ENCODE data around the gene CPNE5.
A peak's percentile ranks its signal among the peaks of the same experiment; 100 is the strongest.

Gene CPNE5

GRCh38 chr6:36809941-36810803 is 29.1 kb downstream of the CPNE5 start:
- peaks cover 5% of the 10 kb centered on the region for H3K4me1 ChIP-seq
- H3K27me3 ChIP-seq = no peaks in the 10 kb centered on the region; the same call in 1 of the 2 replicates
- H3K36me3 ChIP-seq = no peaks in the 10 kb centered on the region
- H3K4me3 ChIP-seq (ENCODE audit: low read depth, low read length) = no peak overlapping the region
- TF ChIP-seq, protein P1, sequence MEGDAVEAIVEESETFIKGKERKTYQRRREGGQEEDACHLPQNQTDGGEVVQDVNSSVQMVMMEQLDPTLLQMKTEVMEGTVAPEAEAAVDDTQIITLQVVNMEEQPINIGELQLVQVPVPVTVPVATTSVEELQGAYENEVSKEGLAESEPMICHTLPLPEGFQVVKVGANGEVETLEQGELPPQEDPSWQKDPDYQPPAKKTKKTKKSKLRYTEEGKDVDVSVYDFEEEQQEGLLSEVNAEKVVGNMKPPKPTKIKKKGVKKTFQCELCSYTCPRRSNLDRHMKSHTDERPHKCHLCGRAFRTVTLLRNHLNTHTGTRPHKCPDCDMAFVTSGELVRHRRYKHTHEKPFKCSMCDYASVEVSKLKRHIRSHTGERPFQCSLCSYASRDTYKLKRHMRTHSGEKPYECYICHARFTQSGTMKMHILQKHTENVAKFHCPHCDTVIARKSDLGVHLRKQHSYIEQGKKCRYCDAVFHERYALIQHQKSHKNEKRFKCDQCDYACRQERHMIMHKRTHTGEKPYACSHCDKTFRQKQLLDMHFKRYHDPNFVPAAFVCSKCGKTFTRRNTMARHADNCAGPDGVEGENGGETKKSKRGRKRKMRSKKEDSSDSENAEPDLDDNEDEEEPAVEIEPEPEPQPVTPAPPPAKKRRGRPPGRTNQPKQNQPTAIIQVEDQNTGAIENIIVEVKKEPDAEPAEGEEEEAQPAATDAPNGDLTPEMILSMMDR (IDR thresholded peaks at IDR 0.05; ENCODE audit: low read depth, low read length) = peak; percentile 27
- DNase-seq = peak; percentile 29
- H3K9me3 ChIP-seq = no peaks in the 10 kb centered on the region

GRCh38 chr6:36809156-36809555 is 30.1 kb downstream of the CPNE5 start:
- H3K27me3 ChIP-seq = no peaks in the 10 kb centered on the region; the same call in 1 of the 2 replicates

GRCh38 chr6:36808634-36809033 is 30.6 kb downstream of the CPNE5 start:
- DNase-seq = no peak
- H3K4me1 ChIP-seq = peaks cover 5% of the 10 kb centered on the region

More at GRCh38 chr6:36809156-36809555, 30.1 kb downstream of the CPNE5 start:
- Histone ChIP-seq H3K4me1 (peaks cover 5% of the 10 kb centered on the region), H3K4me3 (ENCODE audit: low read depth, low read length) (no peak overlapping the region), H3K9me3 (no peaks in the 10 kb centered on the region), H3K36me3 (no peaks in the 10 kb centered on the region)
- no peak for DNase-seq
- TF ChIP-seq, protein P1 (IDR thresholded peaks at IDR 0.05; ENCODE audit: low read depth, low read length) = no peak

DNA sequence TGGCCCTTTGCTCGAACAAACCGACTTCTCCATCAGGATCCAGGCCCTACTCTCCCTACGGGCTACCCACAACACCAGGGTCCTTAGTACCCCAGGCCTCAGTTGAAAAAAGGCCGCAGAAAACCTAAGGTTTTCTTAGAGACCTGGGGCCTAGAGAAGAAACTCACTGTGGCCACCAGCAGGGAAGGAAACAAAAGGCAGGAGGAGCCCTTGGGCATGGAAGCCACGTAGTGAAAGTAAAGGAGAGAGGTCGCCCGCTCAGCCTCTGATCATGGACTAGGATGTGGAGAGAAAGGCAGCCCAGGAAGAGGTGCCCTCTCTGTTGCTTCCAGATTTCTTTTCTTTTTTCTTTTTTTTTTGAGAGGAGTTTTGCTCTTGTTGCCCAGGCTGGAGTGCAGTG is 31.5 kb downstream of the CPNE5 start:
- Histone ChIP-seq H3K36me3 (no peaks in the 10 kb centered on the region), H3K4me3 (ENCODE audit: low read depth, low read length) (no peak overlapping the region), H3K4me1 (peaks cover 5% of the 10 kb centered on the region), H3K27me3 (no peaks in the 10 kb centered on the region; the same call in 1 of the 2 replicates), H3K9me3 (no peaks in the 10 kb centered on the region)
- DNase-seq = no peak
- TF ChIP-seq, protein P1 (IDR thresholded peaks at IDR 0.05; ENCODE audit: low read depth, low read length) = no peak

More at GRCh38 chr6:36808634-36809033, 30.6 kb downstream of the CPNE5 start:
- Histone ChIP-seq H3K4me3 (ENCODE audit: low read depth, low read length) (no peak overlapping the region), H3K9me3 (no peaks in the 10 kb centered on the region), H3K36me3 (no peaks in the 10 kb centered on the region), H3K27me3 (no peaks in the 10 kb centered on the region; the same call in 1 of the 2 replicates)
- TF ChIP-seq, protein P1 (IDR thresholded peaks at IDR 0.05; ENCODE audit: low read depth, low read length) = no peak

DNA sequence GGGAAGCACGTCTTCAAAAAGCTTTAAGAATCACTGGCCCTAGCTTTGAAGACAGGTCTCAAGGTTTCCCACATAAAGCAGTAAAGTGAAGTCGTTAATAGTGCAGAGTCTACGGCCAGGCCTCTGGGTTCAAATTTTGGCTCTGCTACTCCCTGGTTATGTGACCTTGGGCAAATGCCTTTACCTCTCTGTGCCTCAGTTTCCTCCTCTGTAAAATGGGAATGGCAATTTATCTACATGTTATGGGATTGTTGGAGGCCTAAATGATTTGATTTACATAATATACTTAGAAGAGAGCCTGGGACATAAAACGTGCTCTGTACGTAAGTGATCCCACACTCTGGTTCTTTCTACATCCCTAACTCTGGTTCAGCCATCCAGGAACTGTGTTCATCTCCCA is 32.1 kb downstream of the CPNE5 start:
- TF ChIP-seq, protein P1 (IDR thresholded peaks at IDR 0.05; ENCODE audit: low read depth, low read length) = no peak
- DNase-seq = no peak
- H3K4me3 ChIP-seq (ENCODE audit: low read depth, low read length) = no peak overlapping the region
- H3K9me3 ChIP-seq = no peaks in the 10 kb centered on the region
- H3K36me3 ChIP-seq = no peaks in the 10 kb centered on the region
- peaks cover 5% of the 10 kb centered on the region for H3K4me1 ChIP-seq
- H3K27me3 ChIP-seq = no peaks in the 10 kb centered on the region; the same call in 1 of the 2 replicates

DNA sequence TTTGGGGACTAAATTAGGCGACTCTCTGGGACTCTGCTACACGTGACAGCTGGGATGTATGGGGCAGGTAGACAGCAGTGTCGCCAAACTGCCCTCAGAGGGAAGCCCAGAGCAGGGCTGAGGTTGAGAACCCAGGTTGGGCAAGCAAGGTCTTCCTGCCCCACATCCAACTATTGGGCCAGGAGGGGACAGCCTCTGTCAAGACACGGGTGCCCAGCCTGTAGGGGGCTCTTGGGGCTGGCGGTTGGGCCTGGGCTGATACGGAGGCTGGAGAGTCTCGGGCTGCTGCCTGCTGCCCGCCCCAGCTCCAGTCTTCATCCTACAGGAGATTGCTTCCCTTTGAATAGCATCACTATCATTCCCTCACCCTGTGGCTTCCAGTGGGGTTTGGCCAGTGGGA is 33.3 kb downstream of the CPNE5 start:
- H3K4me3 ChIP-seq (ENCODE audit: low read depth, low read length) = no peak overlapping the region
- TF ChIP-seq, protein P1 (IDR thresholded peaks at IDR 0.05; ENCODE audit: low read depth, low read length) = 0 out of 2 replicates have a peak, but pooled peaks have one; percentile 2
- H3K27me3 ChIP-seq = no peaks in the 10 kb centered on the region; the same call in 1 of the 2 replicates
- no peaks in the 10 kb centered on the region for H3K9me3 ChIP-seq
- DNase-seq = no peak
- peaks cover 4% of the 10 kb centered on the region for H3K4me1 ChIP-seq
- no peaks in the 10 kb centered on the region for H3K36me3 ChIP-seq
